Activated naive CD4-positive, alpha-beta T cell treated with anti-CD3 and anti-CD28 coated beads, Interleukin-2, amount 10 ng/mL, durations not matched to agents 7 days and 5 days (primary cell): ENCODE measurements around the gene GFOD1.

Source experiments
- CTCF ChIA-PET: fragments of 350-600 bp; sonication (Branson Sonifier 250); formaldehyde crosslinking; loops from one replicate; lab custom pipeline; 2021; ENCODE audit warnings: antibody characterized with exemption; lab: Charles Lee
- DNase-seq: peaks from one replicate; pipeline ENCODE4 v3.0.0-alpha.2; 2020
- H3K27ac Mint-ChIP-seq: one replicate; pipeline ENCODE4 v1.8.0; 2021; ENCODE audit warnings: mild to moderate bottlenecking, moderate library complexity, mixed read lengths
- H3K27me3 Mint-ChIP-seq: one replicate; pipeline ENCODE4 v1.8.0; 2021; ENCODE audit warnings: mild to moderate bottlenecking, mixed read lengths
- H3K36me3 Mint-ChIP-seq: one replicate; pipeline ENCODE4 v1.8.0; 2021; ENCODE audit warnings: mixed read lengths
- H3K4me1 Mint-ChIP-seq: one replicate; pipeline ENCODE4 v1.8.0; 2021; ENCODE audit warnings: mixed read lengths
- H3K4me3 Mint-ChIP-seq: one replicate; pipeline ENCODE4 v1.8.0; 2021; ENCODE audit warnings: mild to moderate bottlenecking, moderate library complexity, mixed read lengths
- H3K9me3 Mint-ChIP-seq: one replicate; pipeline ENCODE4 v1.8.0; 2021; ENCODE audit warnings: mixed read lengths

Gene GFOD1

DNA sequence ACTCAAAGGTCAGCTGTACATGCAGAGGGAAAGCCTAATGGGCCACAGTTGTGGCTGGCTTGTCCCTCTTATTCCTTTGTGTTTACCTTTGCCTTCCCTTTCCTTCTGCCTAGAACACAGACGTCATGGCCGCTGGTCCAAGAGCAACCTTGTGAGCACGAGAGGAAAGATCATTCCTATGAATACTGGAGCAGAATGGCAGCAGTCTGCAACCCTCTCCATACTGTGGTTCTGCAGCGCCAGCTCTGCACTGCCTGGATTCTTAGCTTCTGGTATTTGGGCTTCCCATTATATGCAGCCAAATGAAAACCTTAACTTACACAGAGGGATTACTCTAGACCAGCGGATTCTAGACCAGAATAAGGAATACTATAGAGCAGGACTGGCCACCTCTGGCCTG is 171.5 kb downstream of the GFOD1 start:
- Mint-ChIP-seq H3K9me3 (no peaks in the 10 kb centered on the region), H3K27me3 (no peaks in the 10 kb centered on the region), H3K36me3 (peaks cover 40% of the 10 kb centered on the region), H3K4me1 (no peaks in the 10 kb centered on the region), H3K27ac (no peak overlapping the region), H3K4me3 (no peak overlapping the region)
- no peak for DNase-seq
- CTCF ChIA-PET: no interaction called here

DNA sequence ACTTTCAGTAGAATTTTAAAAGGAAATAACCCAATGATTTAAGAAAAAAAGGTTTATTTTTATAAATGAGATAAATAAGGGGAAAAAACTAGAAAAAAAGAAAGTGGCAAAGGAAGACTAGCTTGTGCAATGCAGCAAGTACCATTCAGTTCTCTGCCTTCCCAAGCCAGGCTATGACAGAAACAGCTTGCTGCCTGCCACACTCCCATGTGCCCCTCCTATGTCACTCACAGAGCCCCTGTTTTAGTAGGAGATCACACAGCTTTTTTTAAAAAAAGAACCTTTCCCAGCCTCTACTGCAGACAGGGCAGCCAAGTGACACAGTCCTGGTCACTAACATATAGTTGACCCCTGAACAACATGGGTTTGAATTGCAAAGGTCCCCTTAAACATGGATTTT is 172.6 kb downstream of the GFOD1 start:
- peaks cover 35% of the 10 kb centered on the region for H3K36me3 Mint-ChIP-seq
- H3K9me3 Mint-ChIP-seq: no peaks in the 10 kb centered on the region
- H3K4me3 Mint-ChIP-seq: no peak overlapping the region
- H3K27ac Mint-ChIP-seq: no peak overlapping the region
- DNase-seq: no peak
- CTCF ChIA-PET: no interaction called here
- no peaks in the 10 kb centered on the region for H3K4me1 Mint-ChIP-seq
- H3K27me3 Mint-ChIP-seq: no peaks in the 10 kb centered on the region

- peaks cover 49% of the 10 kb centered on the region for H3K36me3 Mint-ChIP-seq
Observed at GRCh38 chr6:13311155-13311554, 176.2 kb downstream of the GFOD1 start.

DNA sequence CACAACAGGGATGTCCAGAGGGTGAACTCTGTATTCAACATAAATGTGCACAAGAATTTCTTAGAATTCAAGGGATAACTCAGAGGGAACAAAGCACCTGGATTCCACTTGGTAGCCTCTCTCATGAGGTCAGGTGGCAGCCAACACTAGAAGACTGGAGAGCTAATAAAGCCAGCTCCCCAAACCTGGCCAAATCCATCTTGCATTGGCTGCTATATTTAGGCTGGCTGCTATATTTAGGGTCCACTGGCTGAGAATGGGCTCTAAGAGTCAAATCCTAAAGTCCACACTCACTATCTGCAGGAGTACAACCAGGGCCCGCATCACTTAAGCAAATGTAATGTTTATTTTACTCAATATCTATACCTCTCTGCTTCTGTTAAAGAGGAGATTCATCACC is 179.1 kb downstream of the GFOD1 start:
- no peak overlapping the region for H3K4me3 Mint-ChIP-seq
- no peaks in the 10 kb centered on the region for H3K9me3 Mint-ChIP-seq
- DNase-seq: no peak
- H3K4me1 Mint-ChIP-seq: peaks cover 11% of the 10 kb centered on the region
- peaks cover 44% of the 10 kb centered on the region for H3K36me3 Mint-ChIP-seq
- no peaks in the 10 kb centered on the region for H3K27me3 Mint-ChIP-seq
- no peak overlapping the region for H3K27ac Mint-ChIP-seq
- CTCF ChIA-PET: no interaction called here

More at GRCh38 chr6:13311155-13311554, 176.2 kb downstream of the GFOD1 start:
- CTCF ChIA-PET: interaction anchor here (0.6 to 0.9 kb wide), 2 partner anchors 11 to 24 kb away, joined by 3 read pairs; no protein-coding TSS in a partner anchor
- no peak for DNase-seq
- Mint-ChIP-seq H3K27me3 (no peaks in the 10 kb centered on the region), H3K4me3 (no peak overlapping the region), H3K27ac (no peak overlapping the region), H3K9me3 (no peaks in the 10 kb centered on the region), H3K4me1 (no peaks in the 10 kb centered on the region)
